H1 (cell line): ENCODE data around the gene MXD1. TPM values are rescaled to one million over a fixed set of nuclear protein-coding genes. Genes with fewer than 3 reads are reported as not detected.

Experiments
- KDM5A ChIP-seq: fragments of 200-600 bp; IDR thresholded peaks from 2 replicates; pipeline ENCODE4 v1.7.1; 2012; ENCODE audit warnings: mild to moderate bottlenecking, low read length, inconsistent platforms, mixed read lengths
- POU5F1 ChIP-seq: IDR thresholded peaks from 2 replicates; pipeline ENCODE4 v1.6.1; 2011; ENCODE audit warnings: low read depth, mild to moderate bottlenecking, low read length, moderate library complexity
- RAD21 ChIP-seq, 2 experiments: IDR thresholded peaks in 1 of 2; conservative IDR thresholded peaks in 1 of 2; 2 replicates each; pipeline ENCODE4 v1.6.1; 2011; ENCODE audit warnings: low read depth in 2 of 2, low read length in 2 of 2, improper control_type of control experiment in 1 of 2, inconsistent platforms in 1 of 2, mild to moderate bottlenecking in 1 of 2, moderate library complexity in 1 of 2
- RBBP5 ChIP-seq: IDR thresholded peaks from 2 replicates; pipeline ENCODE4 v1.7.1; 2012; ENCODE audit warnings: low read depth, mild to moderate bottlenecking, inconsistent platforms, low read length, moderate library complexity, borderline replicate concordance
- polyA plus RNA-seq, 7 experiments: library from polyadenylated mRNA; depleted of rRNA in 3 of 7; stranded (reverse) in 5 of 7; unstranded in 2 of 7; fragments of >200 nt in 5 of 7; fragments of 200-250 nt in 2 of 7; gene quantifications; 1 replicate in 5 of 7; 2 replicates in 1 of 7; 4 replicates in 1 of 7; pipeline versions ENCODE4 v1.2.1 to v1.2.3, GENCODE V29; 2011 to 2013; ENCODE audit warnings: missing spikeins in 2 of 7, mixed read lengths in 2 of 7
- total RNA-seq: library from RNA; stranded (reverse); fragmentation: NEBNext Ultra II Directional; extraction: Animal tissue kit (Norgen Biotek cat#: 25700); gene quantifications from 2 replicates; pipeline ENCODE4 v1.2.1, GENCODE V29; 2021

MXD1 gene
- total and polyA plus RNA-seq, 2 of the 8 experiments (the other 6 are each of a cell fraction or from before 2014, with no cell fraction given), result 1.6 to 2.6 TPM

- no peak for TF ChIP-seq RBBP5
- no peak for TF ChIP-seq KDM5A
- no peak for TF ChIP-seq POU5F1
- TF ChIP-seq RAD21 (IDR thresholded peaks at IDR 0.05 in 1 of 2, conservative IDR thresholded peaks at IDR 0.05 in 1 of 2; ENCODE audit: low read depth in 2 of 2, low read length in 2 of 2), result no peak
- TF ChIP-seq, all 59 proteins: peak for 0
Measured at GRCh38 chr2:69936906-69937305, 22.0 kb downstream of the MXD1 start (continued).
